ENCODE measurements around the gene UGT2B7.

DNA sequence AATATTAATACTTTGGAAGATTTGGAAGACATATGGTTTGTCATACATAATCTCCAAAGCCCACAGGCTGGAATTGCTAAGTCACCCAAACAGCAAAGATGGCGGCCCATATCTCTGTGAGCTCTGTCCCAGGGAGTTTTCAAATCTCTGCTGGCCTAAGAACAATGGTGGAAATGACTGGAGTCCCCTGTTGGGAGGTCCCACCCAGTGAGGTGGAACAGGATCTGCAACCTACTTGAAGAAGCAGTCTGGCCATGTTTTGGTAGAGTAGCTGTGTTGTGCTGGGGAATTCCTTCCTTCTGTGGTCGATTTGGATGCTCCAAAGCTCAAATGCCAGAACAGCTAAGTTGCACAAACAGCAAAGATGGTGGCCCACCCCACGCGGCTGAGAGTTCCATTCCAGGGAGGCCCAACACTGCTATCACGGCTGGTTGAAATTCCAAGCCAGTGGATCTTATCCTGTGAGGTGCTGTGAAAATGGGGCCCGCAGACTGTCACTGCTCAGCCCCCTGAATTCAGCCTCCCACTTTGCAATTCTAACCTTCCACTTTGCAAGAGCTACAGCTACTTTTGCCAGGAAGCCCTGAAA lies 3.2 kb upstream of the UGT2B7 start:
- no peak for TF ChIP-seq FOXC1 (CRISPR knock-in tag; IDR thresholded peaks at IDR 0.05; ENCODE audit: borderline replicate concordance)
- TF ChIP-seq ZNF879 (CRISPR knock-in tag; IDR thresholded peaks at IDR 0.05) = no peak
- TF ChIP-seq GABPA (IDR thresholded peaks at IDR 0.05; ENCODE audit: low read depth, low read length) = no peak
- no peak for TF ChIP-seq GABPA (CRISPR knock-in tag; IDR thresholded peaks at IDR 0.05; ENCODE audit: low read depth)
- no peak for TF ChIP-seq JUN (CRISPR knock-in tag; IDR thresholded peaks at IDR 0.05)
- TF ChIP-seq, protein P1, sequence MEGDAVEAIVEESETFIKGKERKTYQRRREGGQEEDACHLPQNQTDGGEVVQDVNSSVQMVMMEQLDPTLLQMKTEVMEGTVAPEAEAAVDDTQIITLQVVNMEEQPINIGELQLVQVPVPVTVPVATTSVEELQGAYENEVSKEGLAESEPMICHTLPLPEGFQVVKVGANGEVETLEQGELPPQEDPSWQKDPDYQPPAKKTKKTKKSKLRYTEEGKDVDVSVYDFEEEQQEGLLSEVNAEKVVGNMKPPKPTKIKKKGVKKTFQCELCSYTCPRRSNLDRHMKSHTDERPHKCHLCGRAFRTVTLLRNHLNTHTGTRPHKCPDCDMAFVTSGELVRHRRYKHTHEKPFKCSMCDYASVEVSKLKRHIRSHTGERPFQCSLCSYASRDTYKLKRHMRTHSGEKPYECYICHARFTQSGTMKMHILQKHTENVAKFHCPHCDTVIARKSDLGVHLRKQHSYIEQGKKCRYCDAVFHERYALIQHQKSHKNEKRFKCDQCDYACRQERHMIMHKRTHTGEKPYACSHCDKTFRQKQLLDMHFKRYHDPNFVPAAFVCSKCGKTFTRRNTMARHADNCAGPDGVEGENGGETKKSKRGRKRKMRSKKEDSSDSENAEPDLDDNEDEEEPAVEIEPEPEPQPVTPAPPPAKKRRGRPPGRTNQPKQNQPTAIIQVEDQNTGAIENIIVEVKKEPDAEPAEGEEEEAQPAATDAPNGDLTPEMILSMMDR (CRISPR knock-in tag; IDR thresholded peaks at IDR 0.05) = no peak
- TF ChIP-seq SMARCE1 (IDR thresholded peaks at IDR 0.05; ENCODE audit: borderline replicate concordance) = no peak
- TF ChIP-seq ZNF10 (CRISPR knock-in tag; IDR thresholded peaks at IDR 0.05; ENCODE audit: borderline replicate concordance, low read depth) = no peak
- no peak for TF ChIP-seq ZNF724P (CRISPR knock-in tag; IDR thresholded peaks at IDR 0.05; ENCODE audit: borderline replicate concordance)
- TF ChIP-seq, protein P2, sequence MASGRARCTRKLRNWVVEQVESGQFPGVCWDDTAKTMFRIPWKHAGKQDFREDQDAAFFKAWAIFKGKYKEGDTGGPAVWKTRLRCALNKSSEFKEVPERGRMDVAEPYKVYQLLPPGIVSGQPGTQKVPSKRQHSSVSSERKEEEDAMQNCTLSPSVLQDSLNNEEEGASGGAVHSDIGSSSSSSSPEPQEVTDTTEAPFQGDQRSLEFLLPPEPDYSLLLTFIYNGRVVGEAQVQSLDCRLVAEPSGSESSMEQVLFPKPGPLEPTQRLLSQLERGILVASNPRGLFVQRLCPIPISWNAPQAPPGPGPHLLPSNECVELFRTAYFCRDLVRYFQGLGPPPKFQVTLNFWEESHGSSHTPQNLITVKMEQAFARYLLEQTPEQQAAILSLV (CRISPR knock-in tag; IDR thresholded peaks at IDR 0.05; ENCODE audit: borderline replicate concordance) = no peak
- TF ChIP-seq, protein P3, sequence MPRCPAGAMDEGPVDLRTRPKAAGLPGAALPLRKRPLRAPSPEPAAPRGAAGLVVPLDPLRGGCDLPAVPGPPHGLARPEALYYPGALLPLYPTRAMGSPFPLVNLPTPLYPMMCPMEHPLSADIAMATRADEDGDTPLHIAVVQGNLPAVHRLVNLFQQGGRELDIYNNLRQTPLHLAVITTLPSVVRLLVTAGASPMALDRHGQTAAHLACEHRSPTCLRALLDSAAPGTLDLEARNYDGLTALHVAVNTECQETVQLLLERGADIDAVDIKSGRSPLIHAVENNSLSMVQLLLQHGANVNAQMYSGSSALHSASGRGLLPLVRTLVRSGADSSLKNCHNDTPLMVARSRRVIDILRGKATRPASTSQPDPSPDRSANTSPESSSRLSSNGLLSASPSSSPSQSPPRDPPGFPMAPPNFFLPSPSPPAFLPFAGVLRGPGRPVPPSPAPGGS (CRISPR knock-in tag; IDR thresholded peaks at IDR 0.05) = no peak
- TF ChIP-seq FOXJ3 (CRISPR knock-in tag; IDR thresholded peaks at IDR 0.05; ENCODE audit: borderline replicate concordance) = no peak
- no peak for TF ChIP-seq FOSL1 (CRISPR knock-in tag; IDR thresholded peaks at IDR 0.05; ENCODE audit: borderline replicate concordance)
- TF ChIP-seq, protein P4, sequence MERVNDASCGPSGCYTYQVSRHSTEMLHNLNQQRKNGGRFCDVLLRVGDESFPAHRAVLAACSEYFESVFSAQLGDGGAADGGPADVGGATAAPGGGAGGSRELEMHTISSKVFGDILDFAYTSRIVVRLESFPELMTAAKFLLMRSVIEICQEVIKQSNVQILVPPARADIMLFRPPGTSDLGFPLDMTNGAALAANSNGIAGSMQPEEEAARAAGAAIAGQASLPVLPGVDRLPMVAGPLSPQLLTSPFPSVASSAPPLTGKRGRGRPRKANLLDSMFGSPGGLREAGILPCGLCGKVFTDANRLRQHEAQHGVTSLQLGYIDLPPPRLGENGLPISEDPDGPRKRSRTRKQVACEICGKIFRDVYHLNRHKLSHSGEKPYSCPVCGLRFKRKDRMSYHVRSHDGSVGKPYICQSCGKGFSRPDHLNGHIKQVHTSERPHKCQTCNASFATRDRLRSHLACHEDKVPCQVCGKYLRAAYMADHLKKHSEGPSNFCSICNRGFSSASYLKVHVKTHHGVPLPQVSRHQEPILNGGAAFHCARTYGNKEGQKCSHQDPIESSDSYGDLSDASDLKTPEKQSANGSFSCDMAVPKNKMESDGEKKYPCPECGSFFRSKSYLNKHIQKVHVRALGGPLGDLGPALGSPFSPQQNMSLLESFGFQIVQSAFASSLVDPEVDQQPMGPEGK (CRISPR knock-in tag; IDR thresholded peaks at IDR 0.05) = no peak
- no peak for TF ChIP-seq EZH2 (conservative IDR thresholded peaks at IDR 0.05; ENCODE audit: low read depth, low read length)
